ENCODE measurements around the gene STEAP3.

Gene STEAP3

DNA sequence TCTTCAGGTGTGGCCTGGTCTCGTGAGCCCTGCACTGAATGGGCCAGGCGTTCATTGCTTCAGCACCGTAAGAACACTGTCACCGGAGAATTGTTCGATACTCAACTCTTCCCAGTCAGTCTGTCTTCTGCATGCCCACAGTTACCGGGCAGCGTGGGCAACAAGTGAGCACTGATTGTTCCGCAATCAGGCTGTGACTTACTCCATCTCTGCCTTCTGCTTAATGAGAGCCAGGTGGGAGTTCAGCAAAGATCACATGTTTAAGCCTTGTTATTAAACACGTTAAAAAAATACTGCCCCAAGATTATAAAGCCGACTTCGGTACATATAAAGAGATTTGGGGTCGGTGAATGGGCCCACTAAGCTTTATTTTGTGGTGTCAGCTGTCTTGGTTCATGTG is 3.7 kb downstream of the STEAP3 start:
- no peak for DNase-seq

DNA sequence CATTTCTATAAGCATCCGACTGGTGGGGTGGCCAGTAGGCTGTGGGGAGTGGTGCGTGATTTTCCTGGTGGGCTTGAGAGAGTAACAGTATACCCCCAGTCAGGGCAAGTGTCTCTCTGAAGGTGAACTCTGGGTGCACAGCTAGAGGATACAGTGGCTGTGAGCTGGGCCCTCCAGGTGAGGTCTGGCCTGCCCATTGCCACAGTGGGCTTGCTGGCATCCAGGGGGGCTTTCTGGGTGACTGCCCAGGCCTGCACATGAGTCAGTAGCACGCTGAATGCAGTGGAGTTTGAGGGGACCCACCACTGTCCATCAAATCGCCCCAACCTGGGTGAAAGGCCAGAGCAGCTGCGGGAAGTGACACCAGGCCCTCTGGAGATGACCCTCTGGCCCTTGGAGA is 4.5 kb downstream of the STEAP3 start:
- no peak for DNase-seq

DNA sequence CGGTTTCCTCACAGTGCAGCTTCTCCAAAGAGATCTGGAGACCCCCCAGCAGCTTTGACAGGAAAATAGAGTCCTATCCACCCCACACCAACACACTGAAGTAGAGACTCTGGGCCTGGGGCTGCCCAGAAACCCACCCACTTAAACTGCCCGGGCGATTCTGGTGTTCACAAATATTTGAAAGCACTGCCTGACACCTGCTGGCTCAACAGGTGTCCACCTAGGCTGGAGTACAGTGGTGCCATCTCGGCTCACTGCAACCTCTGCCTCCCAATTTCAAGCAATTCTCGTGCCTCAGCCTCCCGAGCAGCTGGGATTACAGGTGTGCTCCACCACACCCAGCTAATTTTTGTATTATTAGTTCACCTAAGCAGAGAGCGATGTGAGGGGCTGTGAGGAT is 5.3 kb downstream of the STEAP3 start:
- DNase-seq: no peak

DNA sequence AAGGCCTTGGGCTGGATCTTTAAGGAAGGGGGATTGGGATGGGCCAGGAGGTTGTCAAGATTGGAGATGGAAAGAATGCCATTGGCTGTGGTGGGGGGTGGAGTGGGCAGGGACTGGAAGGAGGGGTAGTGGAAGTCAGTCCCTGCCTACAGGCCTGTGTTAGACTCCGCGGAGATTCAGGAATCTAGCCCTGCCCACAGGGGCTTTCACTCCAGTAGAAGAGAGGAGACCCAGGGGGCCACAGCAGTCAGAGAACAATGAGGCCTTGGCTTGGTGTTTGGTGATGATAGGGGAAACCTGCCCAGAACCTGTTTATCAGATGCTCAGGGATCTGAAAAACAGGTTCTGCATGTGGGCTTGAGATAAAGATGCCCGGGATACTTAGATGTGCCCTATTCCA is 6.1 kb downstream of the STEAP3 start:
- DNase-seq: no peak

DNA sequence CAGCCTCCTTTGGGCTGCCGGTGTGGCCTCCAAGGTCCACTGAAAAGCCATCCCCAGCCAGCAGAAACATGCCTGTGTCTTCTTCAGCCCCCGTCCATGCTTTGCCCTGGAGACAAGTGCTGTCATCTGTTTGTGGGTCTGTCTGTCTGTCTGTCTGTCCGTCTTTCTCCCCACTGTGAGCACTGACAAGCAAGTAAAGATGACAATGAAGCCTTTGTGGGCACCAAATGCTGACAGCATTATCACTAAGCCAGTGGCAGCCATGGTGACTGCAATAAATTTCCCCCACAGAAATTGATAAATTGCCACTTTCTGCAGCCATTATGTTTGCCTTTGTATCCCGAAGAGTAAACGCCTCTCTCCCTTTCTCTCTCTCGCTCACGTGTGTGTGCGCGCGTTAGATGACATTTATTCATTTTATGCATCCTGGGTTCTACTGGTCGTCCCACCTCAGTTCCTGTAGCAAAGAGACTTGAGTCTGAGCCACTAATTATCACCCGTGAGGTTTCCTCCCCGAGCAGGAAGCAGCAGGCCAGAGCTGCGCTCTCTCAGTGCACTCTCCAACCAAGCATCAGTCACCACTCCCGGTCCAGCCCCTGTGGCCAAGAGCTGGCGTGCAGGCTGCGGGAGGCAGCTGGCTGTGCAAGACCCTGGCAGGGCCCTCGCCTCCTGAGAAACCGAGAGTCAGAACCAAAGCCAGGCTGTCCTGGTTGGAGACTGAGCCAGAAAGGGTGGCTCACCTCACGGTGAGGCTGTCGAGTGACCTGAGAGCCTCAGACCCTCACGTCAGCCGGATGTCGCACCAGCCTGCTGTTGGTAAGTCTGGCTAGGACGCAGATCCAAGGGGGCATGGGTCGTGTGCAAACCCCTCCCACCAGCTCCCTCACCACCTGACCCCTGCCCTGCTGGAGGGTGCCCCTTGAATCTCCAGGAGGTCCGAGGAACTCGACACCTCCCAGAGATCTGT is 6.9 kb downstream of the STEAP3 start:
- DNase-seq: no peak

DNA sequence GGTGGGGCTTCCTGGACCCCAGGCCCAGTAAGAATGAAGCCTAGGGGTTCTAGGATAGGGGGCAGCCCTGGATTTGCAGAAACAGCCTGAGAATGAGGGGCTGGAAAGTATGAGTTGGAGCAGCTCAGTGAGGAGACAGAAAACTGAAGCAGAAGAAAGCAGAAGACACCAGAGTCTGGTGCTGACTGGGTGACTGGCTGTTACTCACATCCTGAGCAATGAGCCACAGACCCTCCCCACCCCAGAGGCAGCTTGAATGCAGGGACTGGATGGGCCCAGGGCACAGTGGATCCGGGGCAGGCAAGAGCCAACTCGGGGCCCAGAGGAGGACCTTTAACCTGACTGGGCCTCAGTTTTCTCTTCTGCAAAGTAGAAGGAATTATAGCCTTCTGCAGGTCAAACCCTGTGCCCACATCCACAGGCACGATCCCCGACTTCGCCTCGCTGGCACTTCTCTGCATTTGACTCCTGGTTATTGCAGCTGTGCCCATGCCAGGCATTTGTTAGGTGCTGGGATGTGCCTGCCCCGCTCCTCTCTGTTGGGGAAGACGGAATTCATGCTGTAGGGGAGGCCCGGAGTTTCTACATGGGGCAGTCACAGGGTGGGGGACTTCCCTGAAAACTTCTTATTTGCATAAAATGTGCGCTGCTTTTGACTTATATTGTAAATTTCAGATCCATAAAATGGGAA is 8.5 kb downstream of the STEAP3 start:
- peak; percentile 34 for DNase-seq

DNA sequence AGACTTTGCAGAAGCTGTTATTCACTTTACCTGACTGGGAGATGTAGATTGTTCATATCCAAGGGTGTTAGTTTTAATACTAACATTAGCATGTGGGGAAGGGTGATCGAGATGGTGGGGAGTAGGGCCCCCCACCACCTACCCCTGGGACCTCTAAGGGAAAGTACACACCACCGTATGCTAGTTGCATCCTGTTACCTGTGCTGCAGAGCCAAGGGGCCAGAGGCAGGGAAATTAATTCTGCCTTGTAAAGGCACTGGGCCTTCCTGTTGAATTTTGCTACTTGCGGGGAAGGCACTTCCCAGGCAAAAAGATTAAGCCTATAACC is 9.0 kb downstream of the STEAP3 start:
- no peak for DNase-seq

DNA sequence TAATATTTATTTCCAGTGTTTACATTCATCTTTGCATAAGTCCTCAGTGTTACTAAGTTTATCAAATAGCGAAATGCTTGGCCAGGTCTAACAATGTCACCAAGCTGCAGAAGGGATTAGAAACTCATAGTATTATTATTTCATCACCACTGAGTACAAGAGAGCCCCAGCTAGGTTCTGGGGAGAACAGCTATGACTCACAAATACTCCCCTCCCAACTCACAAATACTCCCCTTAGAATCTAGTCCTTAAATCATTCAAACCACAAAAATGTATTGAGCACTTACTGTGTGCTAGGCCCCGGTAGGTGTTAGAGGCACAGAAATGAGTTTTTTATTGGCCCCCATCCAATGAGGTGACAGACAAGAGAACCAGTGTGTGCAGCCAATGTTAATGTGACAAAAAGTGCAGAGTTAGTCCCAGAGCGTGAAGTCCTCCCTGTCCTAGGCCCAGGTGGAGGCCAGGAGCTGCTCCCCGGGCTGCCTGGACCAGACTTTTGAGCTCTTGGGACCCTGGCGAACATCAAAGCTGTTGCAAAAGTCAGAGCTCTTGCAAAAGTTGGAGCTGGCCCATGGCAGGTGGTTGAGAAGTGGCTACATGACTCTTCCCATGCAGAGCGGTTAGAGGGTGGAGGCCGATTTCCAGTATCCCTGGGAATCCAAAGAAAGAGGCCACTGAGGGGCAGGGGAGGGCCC is 9.8 kb downstream of the STEAP3 start:
- no peak for DNase-seq

DNA sequence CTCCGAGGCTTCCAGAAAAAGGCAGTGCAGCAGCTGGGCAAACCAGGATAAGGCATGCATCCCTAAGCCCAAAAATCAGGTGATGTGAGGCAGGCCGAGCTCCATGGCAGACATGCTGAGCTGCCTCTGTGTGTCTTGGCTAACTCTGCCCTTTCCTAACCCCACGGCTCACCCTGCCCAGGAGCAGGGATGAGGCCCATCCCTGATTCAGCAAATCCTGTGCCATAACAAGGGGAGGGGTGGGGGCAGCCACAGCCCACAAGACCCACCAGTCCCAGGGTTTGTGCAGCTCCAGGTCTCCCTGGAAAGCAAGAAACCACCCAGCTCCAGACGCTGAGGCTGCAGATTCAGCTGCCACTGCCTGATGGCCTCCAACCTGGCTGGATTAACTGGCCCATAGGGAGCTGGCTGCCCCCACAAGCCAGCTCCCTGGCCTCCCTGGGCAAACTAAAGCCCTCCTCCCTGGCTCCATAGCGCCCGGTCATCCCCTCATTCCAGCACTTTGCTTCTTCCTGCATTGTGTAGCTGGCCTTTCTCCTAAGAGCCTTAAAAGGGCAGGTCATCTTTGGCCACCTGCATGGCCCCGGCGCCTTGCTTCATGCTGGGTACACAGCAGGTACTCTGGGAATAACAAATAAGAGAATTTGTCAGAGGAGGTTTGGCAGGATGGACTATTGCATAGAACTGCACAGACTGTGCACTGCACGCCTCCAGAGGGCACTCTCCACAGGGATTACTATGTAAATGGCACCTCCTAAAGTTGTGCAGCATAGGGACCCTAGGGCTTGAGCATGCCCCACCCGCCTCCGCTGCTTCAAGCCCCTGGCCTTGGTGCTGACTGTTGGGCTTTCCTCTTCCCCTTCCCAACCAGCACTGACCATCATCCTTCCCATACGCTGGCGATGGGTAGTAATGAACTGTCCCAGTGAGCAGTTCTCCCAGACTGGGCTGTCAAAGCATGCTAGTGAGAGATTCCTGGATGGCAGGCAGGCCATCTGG is 10.7 kb downstream of the STEAP3 start:
- peak; percentile 14 for DNase-seq

DNA sequence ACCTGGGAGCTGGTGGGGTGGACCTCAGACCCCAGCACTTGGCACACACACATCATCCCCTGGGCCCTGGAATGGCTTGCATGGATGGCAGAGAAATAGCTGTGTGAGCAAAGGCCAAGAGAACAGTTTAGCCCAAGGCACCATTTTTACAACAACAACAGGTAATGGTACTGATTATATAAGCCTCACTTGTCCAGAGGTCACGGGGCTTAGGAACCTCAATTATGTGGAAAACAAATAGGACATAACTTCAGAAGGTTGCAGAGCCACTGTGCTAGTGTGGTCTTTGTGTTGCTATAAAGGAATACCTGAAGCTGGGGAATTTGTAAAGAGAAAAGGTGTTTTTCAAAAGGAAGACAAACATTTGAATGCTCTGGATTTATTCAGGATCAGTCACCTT is 13.2 kb downstream of the STEAP3 start:
- no peak for DNase-seq

DNA sequence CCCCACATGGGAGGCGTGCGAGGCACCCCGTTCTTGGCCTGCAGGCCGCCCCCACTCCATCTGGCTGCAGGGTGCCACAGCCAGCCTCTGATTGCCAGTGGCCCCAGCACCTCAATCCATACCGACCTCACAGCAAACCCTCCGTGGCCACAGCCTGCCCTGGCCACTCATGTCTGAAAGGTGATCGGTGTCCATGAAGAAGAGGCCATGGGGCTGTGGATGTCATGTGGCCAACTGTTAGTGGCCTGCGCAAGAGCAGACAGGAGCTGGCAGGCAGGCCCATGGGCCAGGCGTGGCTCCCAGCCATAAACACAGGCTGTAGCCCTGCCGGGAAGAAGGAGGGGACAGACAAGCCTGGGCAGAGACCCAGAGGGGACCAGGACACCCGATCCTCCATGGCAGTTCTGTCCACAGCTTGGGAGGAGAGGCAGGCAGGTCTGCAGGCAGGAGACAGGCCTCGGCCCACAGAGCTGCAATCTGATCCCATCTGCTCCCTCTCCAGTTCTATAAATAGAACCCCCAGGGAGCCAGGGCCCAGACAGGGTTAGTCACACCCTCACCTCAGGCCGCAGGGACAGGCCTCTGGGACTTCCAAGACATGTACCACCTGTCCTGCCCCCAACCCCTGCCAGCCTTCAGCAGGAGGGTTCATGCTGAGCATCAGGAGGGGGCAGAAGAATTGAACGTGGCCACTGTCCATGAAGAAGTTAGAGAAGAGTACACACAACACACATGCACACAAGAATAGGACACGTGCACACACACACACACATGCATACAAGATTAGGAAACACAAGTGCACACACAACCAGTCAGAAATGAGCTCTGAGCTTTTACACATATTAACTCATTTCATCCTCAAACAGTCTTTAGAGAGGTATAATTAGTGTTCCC is 16.9 kb downstream of the STEAP3 start:
- DNase-seq: no peak

DNA sequence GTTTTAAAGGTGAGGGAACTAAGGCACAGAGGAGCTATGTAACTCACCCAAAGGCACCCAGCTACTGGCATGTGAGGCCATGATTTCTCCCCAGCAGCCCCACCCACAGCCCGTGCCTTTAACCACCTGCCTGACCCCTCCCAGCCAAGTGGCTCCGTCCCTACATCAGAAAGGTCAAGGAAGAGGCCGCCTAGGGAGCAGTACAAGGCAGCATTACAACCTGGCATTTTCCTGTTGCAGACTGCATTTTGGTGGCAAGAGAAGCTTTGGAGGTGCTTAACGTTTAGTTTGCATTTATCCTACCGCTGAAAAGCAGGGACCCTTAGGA is 17.5 kb downstream of the STEAP3 start:
- DNase-seq: no peak

DNA sequence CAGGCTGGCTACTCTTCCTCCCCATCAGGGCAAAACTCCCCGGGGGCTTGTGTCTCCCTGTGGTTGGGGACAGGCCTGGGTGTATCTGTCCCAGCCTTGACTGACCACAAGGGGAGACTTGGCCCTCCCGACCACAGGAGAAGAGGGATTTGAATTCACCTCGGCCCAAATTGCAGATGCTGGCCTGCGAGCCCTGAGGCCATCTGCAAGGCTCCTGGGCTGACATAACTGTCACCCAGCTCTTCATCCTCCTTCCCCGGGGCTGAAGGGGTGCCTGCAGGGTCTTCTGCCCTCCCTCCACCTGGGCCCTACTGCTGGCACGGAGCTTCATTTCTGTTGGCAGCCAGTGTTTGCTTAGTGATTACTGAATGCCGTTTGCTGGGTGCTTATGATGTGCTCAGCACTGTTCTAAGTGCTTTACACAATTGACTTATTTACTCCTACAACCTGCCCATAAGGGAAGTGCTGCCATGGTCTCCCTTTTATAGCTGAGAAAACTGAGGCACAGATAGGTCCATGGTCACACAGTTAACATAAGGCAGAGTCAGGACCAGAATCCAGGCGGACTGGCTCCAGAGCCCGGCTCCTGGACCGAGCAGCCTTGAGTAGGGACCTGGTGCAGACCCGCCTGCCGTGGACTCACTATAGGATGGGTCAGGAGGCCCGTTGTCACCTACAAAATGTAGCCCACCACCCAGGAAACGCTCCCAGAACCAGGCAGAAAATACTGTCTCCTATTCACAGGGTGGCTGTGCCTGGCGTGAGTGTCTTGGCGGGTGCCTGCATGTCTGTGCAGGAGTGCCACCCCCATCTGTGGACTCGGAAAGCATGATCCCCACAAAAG is 18.9 kb downstream of the STEAP3 start:
- no peak for DNase-seq

DNA sequence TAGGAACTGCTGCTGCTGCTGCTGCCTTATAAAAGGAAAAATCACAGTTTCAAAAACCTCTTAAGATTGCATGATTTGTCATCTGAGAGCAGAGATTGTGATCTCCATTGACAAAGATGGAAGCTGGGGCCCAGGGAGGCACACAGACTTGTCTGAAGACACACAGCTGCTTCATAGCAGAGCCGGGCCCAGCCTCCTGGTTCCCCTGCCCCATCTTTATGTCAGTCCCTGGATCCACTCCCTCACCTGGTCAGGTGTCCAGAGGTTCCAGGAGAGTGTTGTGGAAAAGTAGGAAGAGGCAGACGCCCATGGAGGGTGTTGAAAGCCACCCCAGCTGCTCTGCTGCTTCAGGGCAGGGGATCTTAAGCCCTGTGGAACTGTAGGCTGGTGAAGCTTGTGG is 20.0 kb downstream of the STEAP3 start:
- DNase-seq: no peak

DNA sequence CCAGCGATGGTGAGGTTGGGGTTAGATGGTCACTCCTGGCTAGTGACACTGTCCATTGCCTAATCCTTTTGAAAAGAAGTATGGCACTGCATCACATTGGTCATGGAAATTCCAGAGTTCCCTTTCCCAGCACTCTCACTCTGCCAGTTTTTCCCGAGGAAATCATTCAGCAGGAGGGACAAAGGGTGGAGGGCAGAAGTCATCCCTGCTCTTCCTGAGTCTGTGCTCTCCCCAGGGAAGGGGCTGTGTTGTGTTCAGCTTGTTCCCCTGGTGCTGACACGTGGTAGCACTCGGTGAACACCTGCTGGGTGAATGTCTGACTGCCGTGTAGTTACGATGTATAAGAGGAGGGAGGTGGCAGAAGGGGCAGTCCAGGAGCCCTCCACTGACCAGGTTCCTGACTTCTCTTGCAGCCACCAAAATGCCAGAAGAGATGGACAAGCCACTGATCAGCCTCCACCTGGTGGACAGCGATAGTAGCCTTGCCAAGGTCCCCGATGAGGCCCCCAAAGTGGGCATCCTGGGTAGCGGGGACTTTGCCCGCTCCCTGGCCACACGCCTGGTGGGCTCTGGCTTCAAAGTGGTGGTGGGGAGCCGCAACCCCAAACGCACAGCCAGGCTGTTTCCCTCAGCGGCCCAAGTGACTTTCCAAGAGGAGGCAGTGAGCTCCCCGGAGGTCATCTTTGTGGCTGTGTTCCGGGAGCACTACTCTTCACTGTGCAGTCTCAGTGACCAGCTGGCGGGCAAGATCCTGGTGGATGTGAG is 21.6 kb downstream of the STEAP3 start:
- no peak for DNase-seq

DNA sequence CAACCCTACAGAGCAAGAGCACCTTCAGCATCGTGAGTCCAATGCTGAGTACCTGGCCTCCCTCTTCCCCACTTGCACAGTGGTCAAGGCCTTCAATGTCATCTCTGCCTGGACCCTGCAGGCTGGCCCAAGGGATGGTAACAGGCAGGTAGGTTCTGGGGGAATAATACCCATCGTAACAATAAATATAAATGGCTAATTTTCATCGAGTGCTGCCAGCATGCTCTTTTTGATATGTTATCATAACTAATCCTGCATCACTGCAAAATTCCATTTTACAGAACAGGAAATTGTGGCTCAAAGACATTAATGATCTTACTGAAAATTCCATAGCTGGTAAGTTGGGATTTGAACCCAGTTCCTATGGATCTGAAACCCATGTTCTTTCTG is 22.2 kb downstream of the STEAP3 start:
- no peak for DNase-seq

DNA sequence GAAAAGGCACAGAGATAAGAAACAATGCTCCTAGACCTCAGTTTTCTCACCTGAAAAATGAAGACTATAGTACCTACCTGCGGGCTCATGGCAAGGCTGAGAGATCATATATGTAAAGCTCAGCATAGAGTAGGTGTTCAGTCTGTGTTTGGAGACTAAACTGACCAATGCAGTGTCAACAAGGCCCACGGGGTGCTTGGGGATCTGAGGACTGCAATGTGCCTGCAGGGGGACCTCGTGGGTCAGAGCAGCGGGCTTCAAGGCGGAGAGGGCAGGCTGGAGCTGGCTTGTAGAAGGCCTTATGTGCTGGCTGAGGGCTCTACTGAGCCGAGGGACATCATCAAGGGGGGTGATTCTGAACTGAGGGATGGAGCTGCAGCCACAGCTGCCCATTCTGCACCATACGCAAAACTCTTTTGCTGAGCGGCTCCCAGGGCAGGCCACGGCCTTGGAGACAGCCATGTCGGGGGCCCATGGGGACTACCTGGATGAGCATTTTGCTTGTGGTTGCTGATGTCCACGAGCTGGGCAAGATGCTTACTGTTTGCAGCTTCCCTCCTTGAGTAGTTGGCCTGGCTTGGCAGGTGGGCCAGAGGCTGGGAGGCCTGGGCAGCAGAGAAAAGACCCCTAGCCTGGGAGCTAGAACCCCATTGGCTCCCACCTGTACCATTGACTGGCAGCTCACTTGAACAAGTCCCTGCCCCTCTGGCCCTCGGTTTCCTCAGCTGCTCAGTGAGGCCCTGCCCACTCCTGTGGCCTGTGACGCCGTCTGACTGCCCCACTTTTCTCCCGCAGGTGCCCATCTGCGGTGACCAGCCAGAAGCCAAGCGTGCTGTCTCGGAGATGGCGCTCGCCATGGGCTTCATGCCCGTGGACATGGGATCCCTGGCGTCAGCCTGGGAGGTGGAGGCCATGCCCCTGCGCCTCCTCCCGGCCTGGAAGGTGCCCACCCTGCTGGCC is 23.5 kb downstream of the STEAP3 start:
- no peak for DNase-seq

DNA sequence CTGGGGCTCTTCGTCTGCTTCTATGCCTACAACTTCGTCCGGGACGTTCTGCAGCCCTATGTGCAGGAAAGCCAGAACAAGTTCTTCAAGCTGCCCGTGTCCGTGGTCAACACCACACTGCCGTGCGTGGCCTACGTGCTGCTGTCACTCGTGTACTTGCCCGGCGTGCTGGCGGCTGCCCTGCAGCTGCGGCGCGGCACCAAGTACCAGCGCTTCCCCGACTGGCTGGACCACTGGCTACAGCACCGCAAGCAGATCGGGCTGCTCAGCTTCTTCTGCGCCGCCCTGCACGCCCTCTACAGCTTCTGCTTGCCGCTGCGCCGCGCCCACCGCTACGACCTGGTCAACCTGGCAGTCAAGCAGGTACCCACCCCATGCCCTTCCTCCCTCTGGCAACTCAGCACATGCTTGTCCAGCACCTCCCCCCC is 24.2 kb downstream of the STEAP3 start:
- no peak for DNase-seq

DNA sequence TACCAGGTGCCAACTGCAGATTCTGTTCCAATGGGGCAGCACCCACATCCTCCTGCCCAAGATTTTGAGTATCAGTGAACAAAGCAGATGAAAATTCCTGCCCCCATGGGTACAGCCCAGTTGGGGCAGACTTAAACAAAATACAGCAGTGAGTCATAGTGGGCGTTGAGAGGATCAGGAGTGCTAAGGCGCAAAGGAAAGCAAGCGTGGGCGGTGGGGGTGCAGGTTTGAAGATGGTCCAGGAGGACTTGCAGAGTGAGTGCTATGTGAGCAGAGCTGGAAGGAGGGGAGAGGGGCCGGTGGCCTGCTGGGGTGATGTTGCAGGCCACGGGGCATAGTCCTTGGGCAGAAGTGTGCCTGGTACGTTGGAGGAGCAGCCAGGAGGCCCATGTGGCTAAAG is 24.7 kb downstream of the STEAP3 start:
- DNase-seq: peak; percentile 21
